Neutrophil (primary cell): ENCODE results near the gene PIP4K2A.

Source experiments
- H3K27ac ChIP-seq: fragments of 200-600 bp; sonication (generic); 2 replicates; pipeline ENCODE4 v1.5.1; 2016; ENCODE audit warnings: mild to moderate bottlenecking, moderate library complexity
- H3K27me3 ChIP-seq: fragments of 200-600 bp; sonication (generic); 2 replicates; pipeline ENCODE4 v1.6.0; 2016; ENCODE audit warnings: mild to moderate bottlenecking
- H3K36me3 ChIP-seq: fragments of 200-600 bp; sonication (generic); 2 replicates; pipeline ENCODE4 v1.5.1; 2017
- H3K4me1 ChIP-seq, 2 experiments: fragments of 200-600 bp in 1 of 2; sonication (generic) in 1 of 2; 1 replicate in 1 of 2; 2 replicates in 1 of 2; pipeline versions ENCODE4 v1.5.1 to v1.6.1; 2013 to 2016; ENCODE audit warnings: low read depth in 1 of 2, low read length in 1 of 2, mild to moderate bottlenecking in 1 of 2, moderate library complexity in 1 of 2; ENCODE audit not compliant: control insufficient read depth in 1 of 2, insufficient read depth in 1 of 2
- H3K4me3 ChIP-seq, 2 experiments: fragments of 200-600 bp in 1 of 2; sonication (generic) in 1 of 2; 1 replicate in 1 of 2; 2 replicates in 1 of 2; pipeline ENCODE4 v1.5.1; 2013 to 2016; ENCODE audit warnings: low read depth in 1 of 2, low read length in 1 of 2, mild to moderate bottlenecking in 1 of 2, moderate library complexity in 1 of 2
- H3K9me3 ChIP-seq: fragments of 200-600 bp; sonication (generic); 2 replicates; pipeline ENCODE4 v1.5.1; 2016
- TF ChIP-seq, protein P1 (sequence below): fragments of 200-600 bp; sonication (generic); IDR thresholded peaks from 2 replicates; pipeline ENCODE4 v1.5.1; 2016; ENCODE audit warnings: antibody characterized with exemption

Gene PIP4K2A

DNA sequence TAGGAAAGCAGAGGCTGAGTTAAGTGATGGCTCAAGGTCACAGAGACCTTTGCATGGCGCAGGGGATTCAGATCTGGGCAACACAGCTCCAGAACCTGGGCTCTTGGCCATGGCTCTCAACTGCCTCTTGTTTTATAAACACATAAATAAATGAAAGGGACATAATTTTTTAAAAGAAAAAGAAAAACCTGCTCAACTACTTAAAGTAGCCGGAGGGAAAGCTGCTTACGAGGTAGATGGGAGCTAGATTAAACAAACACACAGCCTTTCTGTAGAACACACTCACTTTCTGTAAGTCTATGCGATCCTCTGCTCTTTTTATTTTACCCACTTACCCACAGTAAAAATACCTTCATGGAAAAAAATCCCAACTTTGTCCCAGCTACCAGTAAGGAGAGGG, 81.3 kb downstream of the PIP4K2A start:
- Histone ChIP-seq H3K36me3 (no peaks in the 10 kb centered on the region), H3K27ac (no peak overlapping the region), H3K27me3 (no peaks in the 10 kb centered on the region), H3K4me1 (peaks cover 38 to 47% of the 10 kb centered on the region in 2 experiments), H3K4me3 (no peak overlapping the region), H3K9me3 (no peaks in the 10 kb centered on the region)
- TF ChIP-seq, protein P1, sequence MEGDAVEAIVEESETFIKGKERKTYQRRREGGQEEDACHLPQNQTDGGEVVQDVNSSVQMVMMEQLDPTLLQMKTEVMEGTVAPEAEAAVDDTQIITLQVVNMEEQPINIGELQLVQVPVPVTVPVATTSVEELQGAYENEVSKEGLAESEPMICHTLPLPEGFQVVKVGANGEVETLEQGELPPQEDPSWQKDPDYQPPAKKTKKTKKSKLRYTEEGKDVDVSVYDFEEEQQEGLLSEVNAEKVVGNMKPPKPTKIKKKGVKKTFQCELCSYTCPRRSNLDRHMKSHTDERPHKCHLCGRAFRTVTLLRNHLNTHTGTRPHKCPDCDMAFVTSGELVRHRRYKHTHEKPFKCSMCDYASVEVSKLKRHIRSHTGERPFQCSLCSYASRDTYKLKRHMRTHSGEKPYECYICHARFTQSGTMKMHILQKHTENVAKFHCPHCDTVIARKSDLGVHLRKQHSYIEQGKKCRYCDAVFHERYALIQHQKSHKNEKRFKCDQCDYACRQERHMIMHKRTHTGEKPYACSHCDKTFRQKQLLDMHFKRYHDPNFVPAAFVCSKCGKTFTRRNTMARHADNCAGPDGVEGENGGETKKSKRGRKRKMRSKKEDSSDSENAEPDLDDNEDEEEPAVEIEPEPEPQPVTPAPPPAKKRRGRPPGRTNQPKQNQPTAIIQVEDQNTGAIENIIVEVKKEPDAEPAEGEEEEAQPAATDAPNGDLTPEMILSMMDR = no peak

- H3K27ac ChIP-seq = peak overlapping the region; percentile 88
- H3K4me1 ChIP-seq = peaks cover 38 to 46% of the 10 kb centered on the region in 2 experiments
- H3K9me3 ChIP-seq = no peaks in the 10 kb centered on the region
- no peaks in the 10 kb centered on the region for H3K36me3 ChIP-seq
- H3K4me3 ChIP-seq = no peak overlapping the region
- TF ChIP-seq, protein P1 = no peak
- no peaks in the 10 kb centered on the region for H3K27me3 ChIP-seq
These were observed 82.6 kb downstream of the PIP4K2A start for GRCh38 chr10:22631646-22632278.

- H3K4me1 ChIP-seq = peaks cover 33 to 41% of the 10 kb centered on the region in 2 experiments
- H3K27ac ChIP-seq = peak overlapping the region; percentile 88
- TF ChIP-seq, protein P1 = no peak
- H3K36me3 ChIP-seq = no peaks in the 10 kb centered on the region
- no peak overlapping the region for H3K4me3 ChIP-seq
- no peaks in the 10 kb centered on the region for H3K9me3 ChIP-seq
- no peaks in the 10 kb centered on the region for H3K27me3 ChIP-seq
These were observed 83.2 kb downstream of the PIP4K2A start for GRCh38 chr10:22631185-22631584.

GRCh38 chr10:22630234-22631174, 83.9 kb downstream of the PIP4K2A start:
- H3K36me3 ChIP-seq = no peaks in the 10 kb centered on the region
- peak overlapping the region; percentile 26 to 37 for H3K4me3 ChIP-seq
- peaks cover 28 to 34% of the 10 kb centered on the region in 2 experiments for H3K4me1 ChIP-seq
- H3K27me3 ChIP-seq = no peaks in the 10 kb centered on the region
- TF ChIP-seq, protein P1 = no peak
- H3K27ac ChIP-seq = peak overlapping the region; percentile 88
- H3K9me3 ChIP-seq = no peaks in the 10 kb centered on the region

DNA sequence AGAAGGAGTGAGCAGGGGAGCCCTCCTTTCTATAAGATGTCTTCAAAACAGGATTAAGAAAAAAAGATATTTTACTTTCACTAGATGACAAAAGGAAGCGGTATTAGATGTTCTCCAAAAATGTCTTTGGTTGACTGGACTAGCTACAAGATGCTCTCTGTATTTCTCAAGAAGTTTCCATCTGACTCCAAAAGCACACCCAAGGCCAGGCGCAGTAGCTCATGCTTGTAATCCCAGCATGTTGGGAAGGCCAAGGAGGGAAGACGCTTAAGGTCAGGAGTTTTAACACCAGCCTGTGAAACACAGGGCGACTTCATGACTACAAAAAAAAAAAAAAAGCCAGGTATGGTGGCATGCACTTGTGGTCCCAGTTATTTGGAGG, 84.5 kb downstream of the PIP4K2A start:
- H3K4me3 ChIP-seq = no peak overlapping the region
- H3K36me3 ChIP-seq = no peaks in the 10 kb centered on the region
- peak overlapping the region; percentile 88 for H3K27ac ChIP-seq
- no peaks in the 10 kb centered on the region for H3K27me3 ChIP-seq
- no peaks in the 10 kb centered on the region for H3K9me3 ChIP-seq
- peaks cover 26 to 33% of the 10 kb centered on the region in 2 experiments for H3K4me1 ChIP-seq
- TF ChIP-seq, protein P1 = no peak
